GM19238 (cell line): ENCODE measurements around the gene DPP9.

Experiments
- DNase-seq: peaks from one replicate; pipeline ENCODE4 v3.0.0; 2011; ENCODE audit warnings: low spot score; ENCODE audit not compliant: insufficient read length

DPP9 gene

DNA sequence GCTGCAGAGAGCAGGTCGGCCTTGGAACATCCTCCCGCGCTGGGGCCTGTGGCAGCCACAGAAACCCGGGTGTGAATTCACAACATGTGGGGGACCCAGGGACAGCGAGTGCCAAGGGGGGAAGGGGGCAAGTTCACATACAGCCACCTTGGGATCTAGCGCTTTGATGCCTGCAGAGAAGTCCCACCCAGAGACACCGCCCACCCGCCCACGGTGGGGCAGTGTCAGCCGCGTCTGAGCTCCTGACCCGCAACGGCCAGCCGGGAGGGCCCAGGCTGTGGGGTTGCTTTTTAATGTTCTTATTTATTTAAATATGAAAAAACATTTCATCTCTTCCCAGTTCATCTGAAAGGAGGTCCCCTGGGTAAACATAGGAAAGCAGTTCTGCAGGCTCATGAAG, 66.4 kb downstream of the DPP9 start:
- no peak for DNase-seq

DNA sequence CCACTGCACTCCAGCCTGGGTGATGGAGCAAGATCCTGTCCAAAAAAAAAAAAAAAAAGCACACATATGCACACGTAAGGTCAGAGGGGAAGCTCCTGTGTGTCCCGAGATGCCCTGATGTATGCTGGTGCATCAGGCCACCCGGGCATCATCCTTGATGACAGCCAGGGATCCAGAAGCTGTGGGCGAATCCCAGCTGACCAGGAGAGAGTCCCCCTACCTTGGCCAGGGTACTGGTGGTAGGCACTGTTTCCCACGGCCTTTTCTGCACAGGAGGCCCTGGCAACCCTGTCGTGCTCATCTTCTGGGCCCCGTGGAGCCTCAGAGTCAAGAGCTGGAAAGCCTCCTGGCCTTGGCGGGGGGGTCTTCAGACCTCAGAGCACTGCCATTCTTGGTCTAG, 67.5 kb downstream of the DPP9 start:
- no peak for DNase-seq

DNA sequence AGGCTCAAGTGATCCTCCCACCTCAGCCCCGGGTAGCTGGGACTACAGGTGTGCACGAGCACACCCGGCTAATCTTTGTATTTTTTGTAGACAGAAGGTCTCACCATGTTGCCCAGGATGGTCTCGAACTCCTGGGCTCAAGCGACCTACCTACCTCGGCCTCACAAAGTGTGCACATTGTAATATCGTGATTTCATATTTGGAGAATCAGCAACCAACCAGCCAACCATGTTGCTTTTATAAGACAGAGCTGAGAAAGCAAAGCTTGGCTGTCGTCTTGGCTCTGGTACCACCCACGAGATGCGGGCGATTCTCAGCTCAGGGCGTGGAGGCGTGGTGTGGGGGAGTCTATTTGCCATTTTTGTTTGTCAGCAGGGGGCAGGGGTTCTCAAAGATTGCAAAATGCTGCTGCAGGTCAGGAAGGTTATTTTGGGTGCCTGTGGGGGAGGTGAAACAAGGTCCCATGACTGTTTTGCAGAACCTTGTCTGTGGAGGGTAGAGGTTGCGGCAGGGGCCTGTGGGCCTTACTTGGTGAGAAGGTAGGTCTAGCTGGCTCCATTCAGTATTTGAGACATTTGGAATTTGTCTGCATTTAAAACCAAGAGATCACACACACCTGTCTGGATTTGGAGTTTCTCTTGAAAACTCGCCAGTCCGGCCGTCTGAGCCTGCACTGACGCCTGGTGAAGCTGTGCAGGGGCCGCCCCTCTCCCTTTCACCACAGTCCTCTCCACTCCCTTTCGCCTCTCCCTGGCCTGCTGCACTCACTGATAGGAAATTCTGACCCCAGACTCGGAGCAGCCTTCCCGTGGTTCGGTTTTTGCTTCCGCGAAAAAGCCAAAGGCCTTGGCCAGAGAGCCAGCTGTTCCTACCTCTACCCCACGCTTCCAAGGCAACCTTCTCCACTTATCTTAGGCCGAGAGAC, 68.9 kb downstream of the DPP9 start:
- DNase-seq: no peak

DNA sequence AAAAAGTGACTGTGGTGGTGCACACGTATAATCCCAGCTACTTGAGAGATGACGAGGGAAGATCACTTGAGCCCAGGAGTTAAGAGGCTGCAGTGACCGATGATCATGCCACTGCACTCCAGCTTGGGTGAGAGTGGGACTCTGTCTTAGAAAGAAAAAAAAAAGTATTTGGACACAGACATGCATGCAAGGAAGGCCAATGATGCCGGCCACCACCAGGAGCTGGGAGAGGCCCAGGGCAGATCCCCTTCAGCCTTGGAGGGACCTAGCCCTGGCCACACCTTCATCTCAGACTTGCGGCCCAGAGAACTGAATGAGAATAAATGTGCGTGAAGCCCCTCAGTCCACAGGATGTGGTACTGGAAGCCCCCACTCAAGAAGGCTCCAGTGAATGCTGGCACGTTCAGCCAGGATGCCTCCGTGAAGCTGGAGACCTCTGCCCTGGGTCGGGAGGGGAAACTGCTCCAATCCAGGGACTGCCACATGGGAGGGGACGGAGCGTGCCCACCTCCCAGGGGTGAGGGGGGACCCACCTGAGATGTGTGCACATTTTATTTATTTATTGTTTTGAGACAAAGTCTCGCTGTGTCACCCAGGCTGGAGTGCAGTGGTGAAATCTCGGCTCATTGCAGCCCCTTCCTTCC, 69.7 kb downstream of the DPP9 start:
- DNase-seq: no peak

DNA sequence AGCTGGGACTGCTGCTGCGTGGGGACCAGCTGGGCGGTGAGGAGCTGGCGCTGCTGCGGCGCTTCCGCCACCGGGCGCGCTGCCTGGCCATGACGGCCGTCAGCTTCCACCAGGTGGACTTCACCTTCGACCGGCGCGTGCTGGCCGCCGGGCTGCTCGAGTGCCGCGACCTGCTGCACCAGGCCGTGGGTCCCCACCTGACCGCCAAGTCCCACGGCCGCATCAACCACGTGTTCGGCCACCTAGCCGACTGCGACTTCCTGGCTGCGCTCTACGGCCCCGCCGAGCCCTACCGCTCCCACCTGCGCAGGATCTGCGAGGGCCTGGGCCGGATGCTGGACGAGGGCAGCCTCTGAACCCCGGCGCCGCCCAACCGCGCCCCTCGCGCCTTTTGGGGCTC, 71.6 kb downstream of the DPP9 start:
- no peak for DNase-seq

DNA sequence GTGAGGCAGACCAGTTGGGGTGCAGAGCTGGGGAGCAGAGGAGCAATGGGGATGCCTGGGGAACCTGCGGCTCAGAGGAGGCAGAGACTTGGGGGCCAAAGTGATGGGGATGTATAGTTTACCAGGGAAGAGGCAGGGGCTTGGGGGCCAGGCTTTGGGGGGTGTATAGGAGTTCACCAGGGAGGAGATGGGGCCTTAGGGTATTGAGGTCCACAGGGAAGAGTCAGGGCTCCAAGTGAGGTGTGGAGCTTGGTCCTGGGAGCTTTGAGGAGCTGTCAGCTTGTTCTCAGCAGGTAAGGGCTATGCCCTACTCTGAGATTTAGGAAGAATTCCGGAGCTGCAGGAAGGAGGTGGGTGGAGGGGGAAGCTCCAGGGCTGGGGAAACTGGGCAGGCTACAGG, 73.5 kb downstream of the DPP9 start:
- no peak for DNase-seq

DNA sequence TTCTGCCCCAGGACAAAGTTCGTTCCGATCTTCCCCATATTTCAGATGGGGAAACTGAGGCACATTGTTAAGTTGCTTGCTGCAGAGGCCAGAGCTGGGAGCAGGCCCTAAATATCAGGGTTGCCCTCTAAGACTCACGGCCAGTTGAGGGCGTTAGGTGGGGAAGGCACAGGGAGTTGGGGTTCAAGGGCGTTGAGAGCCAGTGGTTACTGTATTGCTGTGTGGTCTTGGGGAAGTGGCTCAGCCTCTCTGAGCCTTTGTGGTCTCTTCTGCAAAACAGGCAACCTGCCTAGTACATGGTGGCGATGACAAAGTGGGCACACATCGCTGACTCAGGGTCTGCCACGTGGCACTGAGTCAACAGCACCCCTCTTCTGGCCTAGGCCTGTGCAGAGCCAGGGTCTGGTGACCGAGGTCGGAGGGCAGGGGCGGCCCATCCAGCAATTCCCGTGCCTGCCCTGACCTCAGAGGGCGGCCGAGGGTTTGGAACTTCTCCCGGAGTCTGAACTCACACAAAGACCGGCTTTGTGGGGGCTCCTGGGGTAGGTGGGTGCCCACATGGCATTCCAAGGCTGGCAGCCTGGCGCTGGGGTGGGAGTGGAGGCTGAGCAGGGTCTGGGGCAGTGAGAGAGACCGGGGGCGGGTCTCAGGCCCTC, 74.1 kb downstream of the DPP9 start:
- no peak for DNase-seq

DNA sequence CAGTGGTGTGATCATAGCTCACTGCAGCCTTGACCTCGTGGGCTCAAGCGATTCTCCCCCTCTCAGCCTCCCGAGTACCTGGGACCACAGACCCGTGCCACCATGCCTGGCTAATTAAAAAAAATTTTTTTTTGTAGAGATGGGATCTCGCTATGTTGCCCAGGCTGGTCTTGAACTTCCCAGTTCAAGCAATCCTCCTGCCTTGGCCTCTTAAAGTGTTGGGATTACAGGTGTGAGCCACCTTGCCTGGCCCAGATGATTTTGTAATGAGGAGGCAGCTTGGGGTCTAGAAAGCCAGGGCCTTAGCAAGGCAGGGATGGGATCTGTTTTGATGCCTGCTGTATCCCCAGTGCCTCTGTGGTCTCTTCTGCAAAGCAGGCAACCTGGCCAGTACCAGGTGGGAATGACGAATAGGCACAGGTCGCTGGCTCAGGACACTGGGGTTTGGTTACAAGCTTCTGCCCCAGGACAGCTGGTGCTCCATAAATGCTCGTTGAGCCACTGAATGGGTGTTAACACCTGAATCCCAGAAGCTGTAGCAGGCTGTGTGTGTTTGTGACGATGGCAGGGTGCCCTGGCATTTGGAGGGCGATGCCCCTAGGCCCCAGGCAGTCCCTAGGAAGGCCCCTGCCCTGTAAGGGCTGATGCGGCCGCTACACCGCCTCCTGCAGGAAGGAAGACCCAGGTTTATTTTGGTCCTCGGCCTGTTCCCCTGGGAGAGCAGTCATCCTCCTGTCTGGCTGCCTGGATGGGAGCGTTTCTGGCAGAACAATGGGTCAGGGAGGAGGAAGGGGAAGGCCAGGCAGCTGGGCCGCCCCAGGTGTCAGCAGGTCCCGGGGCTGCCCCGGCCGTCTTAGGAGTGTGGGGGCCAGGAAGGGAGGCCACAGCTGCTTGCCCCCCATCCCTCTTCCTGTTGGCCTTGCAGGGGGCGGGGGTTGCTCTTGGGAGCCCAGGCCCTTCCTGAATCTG, 75.7 kb downstream of the DPP9 start:
- no peak for DNase-seq

DNA sequence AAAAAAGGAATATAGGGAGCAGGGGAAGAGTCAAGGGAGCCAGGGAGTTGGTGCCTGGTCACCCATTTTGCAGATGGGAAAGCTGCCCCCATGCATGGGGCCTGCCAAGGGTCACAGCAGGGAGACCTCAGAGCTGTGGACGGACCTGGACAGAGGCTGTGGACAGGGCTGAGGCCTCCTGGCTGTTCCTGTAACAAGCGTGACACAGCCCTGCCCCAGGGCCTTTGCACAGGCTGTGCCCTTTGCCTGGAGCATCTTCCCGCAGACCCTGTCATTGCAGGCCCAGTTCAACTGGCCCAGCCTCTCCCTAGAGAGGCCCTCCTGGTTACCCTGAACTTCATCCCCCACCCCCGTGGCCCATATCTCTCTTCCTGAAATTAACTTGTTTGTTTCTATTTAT, 77.9 kb downstream of the DPP9 start:
- no peak for DNase-seq

DNA sequence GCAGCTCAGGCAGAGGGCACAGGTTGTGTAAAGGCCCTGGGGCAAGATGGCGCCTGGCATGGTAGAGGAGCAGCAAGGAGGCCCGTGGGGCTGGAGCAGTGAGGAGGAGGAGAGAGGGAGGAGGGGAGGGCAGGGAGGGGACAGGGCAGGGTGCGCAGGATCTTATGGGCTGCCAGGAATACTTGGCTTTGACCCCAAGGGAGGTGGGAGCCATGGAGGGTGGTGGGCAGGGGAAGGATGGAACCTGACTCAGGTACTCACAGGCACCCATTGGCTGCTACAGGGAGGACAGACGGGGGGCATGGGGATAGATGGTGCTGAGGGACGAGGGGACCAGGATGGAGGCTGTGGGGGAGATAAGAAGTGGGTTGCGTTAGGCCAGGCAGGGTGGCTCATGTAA, 81.0 kb downstream of the DPP9 start:
- no peak for DNase-seq

DNA sequence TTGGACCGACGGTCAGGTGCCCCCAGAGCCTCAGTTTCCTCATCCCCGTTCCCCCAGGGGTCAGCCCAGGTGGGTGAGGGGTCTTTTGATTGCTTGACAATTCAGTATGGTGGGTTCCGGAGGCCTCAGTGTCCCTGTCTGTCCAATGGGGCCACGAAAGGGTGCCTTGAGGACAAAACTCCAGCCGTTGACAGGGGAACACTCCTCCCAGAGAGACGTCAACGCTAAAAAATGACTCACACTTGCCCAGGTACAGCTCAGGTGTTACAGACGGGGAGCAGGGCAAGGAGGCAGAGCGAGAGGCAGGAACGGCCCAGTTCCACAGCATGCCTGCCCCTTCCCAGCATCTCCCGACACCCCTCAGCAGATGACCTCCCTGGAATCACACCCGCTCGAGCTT, 82.5 kb downstream of the DPP9 start:
- no peak for DNase-seq

DNA sequence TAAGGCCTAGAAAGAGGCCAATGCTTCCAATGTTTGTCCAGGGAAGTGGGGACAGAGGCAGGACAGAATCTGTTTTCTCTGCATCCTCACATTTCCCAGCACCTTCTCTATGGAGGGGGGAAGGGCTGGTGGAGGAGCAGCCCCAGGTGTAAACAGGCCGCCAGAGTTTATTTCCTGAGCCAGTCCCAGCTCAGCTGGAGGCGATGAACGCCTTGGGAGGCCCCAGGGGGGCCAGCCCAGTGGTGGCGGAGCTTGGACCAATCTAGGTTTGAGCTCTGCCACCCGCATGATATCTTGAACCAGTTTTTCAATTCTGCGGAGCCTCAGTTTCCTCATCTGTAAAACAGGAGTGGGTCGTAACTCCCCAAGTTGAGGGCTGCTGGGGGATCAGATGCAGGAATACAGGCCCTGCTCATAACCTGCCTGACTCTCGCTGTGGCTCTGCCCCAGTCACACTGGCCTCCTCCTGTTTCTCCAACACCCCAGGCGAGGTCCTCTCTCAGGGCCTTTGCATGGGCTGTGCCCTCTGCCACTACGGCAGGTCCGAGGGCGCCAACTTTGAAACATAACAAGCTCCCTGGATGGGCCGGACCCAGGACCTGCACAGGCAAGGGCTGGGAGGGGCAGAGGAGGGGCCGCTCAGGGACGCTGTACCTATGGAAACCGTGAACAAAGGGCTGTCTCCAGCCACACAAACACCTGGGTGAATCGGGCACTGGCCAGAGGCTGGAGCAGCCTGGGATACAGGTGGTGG, 83.2 kb downstream of the DPP9 start:
- DNase-seq: no peak

DNA sequence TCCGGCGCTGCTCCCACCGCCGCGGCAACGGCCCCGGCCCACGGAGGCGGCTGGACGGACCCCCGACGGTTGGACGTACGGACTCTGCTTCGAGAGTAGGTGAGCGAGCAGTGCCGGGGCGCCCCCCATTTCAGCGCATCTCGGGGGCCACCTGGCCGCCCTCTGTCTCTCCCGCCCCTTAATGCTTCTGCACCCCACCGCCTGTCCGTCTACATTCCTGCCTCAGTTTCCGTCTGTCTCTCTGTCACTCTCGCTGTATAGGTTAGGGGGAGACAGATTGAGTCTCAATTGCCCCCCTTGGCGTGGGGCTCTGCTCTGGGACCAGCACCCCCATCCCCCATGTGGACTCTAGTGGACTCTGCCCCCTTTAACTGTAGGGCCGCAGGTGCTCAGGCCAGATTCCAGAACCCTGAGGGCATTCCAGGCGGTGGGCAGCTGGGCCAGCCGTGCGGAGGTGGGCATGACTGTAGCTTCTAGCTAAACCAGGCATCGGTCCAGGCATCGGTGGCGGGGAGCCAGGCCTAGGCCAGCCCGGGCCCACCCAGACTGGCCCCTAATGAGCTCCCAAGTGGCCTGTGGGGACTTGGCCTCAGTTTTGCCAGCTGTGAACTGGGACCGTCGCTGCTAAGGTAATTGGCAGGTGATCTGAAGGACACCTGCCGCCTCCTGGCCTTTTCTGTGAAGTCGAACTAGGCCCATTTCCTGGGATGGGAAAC, 84.0 kb downstream of the DPP9 start:
- DNase-seq: no peak

DNA sequence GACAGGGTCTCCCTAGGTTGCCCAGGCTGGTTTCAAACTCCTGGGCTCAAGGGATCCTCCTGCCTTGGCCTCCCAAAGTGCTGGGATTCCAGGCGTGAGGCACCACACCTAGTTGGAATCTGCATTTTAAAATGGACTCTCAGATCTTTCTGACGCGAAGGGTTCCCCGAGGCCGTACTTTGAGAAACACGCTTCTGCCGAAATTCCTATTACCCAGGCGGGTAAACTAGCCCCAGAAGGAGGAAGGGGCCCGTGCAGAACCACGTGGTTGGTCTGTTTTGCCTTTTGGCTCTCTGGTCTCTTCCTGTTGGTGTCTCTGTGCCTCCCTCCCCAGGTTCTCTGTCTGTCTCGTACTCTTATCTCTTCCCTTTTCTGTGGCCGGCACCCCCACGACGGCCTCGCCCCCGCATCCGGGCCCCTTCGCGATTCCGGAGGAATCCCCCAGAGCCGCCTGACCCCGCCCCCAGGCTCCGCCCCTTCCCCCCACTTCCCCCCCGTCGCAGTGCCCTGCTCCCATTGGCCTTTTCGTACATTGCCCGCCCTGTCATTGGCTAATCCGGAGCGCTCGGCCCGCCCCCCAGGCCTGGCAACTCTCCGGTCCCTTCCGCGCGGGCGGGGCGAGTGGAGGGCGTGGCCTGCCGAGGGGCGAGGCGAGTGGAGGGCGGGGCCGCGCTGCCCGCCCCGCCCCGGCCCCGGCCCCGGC, 84.7 kb downstream of the DPP9 start, which contains the start of gene TNFAIP8L1:
Gene TNFAIP8L1, plus strand, starts transcription at position 689 of the 703 bp plus-strand sequence. CDS start 12,354 bp downstream, outside the sequence.
- DNase-seq: peak; percentile 100

DNA sequence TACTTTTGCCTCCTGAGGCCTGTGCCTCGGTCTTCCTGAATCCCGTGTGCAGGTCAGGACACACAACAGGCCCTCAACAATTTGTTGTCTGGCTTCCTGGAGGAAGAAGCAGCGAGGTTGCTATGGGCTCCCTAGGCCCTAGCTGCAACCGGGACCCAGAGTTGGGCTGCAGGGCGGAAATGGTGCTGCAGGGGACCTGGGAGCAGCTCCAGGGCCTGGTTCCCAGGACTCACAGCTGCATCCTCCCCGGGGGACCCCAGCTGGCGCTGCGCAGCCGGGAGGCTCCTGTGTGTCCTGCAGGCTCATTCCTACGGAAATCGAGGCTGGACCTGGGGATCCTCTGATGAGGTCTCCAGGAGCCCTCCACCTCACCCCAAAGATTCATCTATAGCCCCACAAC, 85.3 kb downstream of the DPP9 start:
- no peak for DNase-seq

DNA sequence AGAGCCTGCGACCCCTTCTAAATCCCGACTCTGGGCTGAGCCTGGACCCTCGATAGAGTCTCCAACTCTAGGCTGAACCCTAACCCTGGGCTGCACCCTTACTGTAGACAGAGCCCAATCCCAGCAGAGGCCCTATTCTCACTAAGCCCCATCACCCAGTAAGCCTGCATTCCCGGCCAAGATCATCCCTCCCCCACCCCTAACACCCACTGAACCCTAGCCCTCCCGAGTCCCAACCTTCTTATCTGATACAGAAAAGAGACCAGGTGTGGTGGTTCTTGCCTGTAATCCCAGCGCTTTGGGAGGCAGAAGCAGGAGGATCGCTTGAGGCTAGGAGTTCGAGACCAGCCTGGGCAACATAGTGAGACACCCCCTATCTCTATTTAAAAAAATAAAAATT, 86.9 kb downstream of the DPP9 start:
- no peak for DNase-seq

DNA sequence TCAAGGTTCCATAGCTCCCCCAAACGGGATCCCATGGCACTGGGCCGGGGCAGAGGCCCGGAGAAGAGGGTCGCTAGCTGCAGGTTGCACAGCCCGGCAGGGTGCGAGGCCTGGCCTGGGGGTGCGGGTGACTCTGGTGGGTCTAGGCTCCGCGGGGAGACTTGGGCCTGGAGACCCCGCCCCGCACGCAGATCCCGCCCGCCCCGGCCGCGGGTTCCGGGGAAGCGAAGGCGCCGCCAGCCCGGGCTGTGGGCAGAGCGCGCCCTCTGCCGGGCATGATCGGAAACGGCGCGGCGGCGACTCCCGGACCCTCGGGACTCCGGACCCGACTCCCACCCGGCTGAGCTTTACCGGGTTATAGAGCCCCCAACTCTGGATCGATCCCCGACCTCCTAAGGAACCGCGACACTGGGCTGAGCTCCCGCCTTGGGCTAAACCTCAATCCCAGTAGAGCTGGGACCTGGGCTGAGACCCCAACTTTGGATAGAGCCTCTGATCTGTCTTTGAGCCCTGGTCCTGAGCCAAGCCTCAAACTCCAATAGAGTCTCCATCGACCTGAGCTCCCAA, 87.4 kb downstream of the DPP9 start:
- peak; percentile 77 for DNase-seq

DNA sequence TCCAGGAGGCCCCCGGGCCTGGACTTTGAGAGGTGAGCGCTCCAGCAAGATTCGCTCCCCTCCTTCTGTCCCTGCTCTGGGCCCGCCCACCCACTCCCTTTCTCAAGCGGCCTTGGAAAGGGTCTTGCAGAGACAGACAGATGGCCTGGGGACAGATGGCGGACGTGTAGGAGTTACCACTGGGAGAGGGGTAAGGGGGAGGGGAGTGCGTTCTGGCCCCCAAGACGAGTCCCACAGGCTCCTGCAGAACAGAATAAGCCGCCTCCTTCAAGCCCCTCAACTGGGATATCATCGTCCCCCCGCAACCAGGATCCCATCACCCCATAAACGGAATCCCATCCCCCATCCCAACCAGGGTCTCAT, 87.9 kb downstream of the DPP9 start:
- DNase-seq: no peak
